NB4 (cell line): ENCODE data around the gene RAD51B.

Source experiments
- CTCF ChIP-seq: IDR thresholded peaks from one replicate; pipeline ENCODE4 v1.5.1; 2012; ENCODE audit warnings: low read depth, low read length
- POLR2A ChIP-seq: IDR thresholded peaks from 2 replicates; pipeline ENCODE4 v1.6.1; 2011; ENCODE audit warnings: mild to moderate bottlenecking; ENCODE audit not compliant: insufficient read length; ENCODE audit errors: extremely low read depth

- TF ChIP-seq CTCF = peak; percentile 59
- TF ChIP-seq POLR2A = no peak
These were observed 114.5 kb downstream of the RAD51B start for GRCh38 chr14:67934087-67934486.
